Keratinocyte (primary cell): ENCODE data around the gene YWHAB. TPM values are rescaled to one million over a fixed set of nuclear protein-coding genes. Genes with fewer than 3 reads are reported as not detected.

Source experiments
- DNase-seq: peaks from one replicate; pipeline ENCODE4 v3.0.0-alpha.2; 2011; ENCODE audit warnings: low read depth, missing footprints, low spot score
- FAIRE-seq: peaks from 2 replicates; lab custom pipeline; 2011; peaks lifted over from hg19 to GRCh38; lab: Jason Lieb, UNC
- H2AFZ ChIP-seq: 2 replicates; pipeline ENCODE4 v1.6.0; 2012; ENCODE audit warnings: low read length, control low read depth, inconsistent platforms; ENCODE audit not compliant: control insufficient read depth
- H3K27ac ChIP-seq: 2 replicates; pipeline ENCODE4 v1.5.1; 2011; ENCODE audit warnings: low read length; ENCODE audit not compliant: control insufficient read depth, insufficient read depth
- H3K27me3 ChIP-seq: 3 replicates; pipeline ENCODE4 v1.6.0; 2011; ENCODE audit warnings: low read length; ENCODE audit not compliant: control insufficient read depth, insufficient read depth; ENCODE audit errors: extremely low read depth
- H3K36me3 ChIP-seq, 2 experiments: 2 replicates in 1 of 2; 3 replicates in 1 of 2; pipeline ENCODE4 v1.5.1; 2011; ENCODE audit warnings: low read length in 2 of 2, mild to moderate bottlenecking in 1 of 2; ENCODE audit not compliant: control insufficient read depth in 2 of 2, insufficient read depth in 2 of 2; ENCODE audit errors: extremely low read depth in 1 of 2
- H3K4me1 ChIP-seq: 3 replicates; pipeline ENCODE4 v1.5.1; 2011; ENCODE audit warnings: low read length; ENCODE audit not compliant: control insufficient read depth, insufficient read depth; ENCODE audit errors: extremely low read depth
- H3K4me2 ChIP-seq: 3 replicates; pipeline ENCODE4 v1.6.0; 2011; ENCODE audit warnings: low read depth, low read length; ENCODE audit not compliant: control insufficient read depth, insufficient read depth; ENCODE audit errors: extremely low read depth
- H3K4me3 ChIP-seq, 3 experiments: fragments of 200-600 bp in 1 of 3; sonication (generic) in 1 of 3; 2 replicates in 2 of 3; 3 replicates in 1 of 3; pipeline ENCODE4 v1.5.1; 2011 to 2016; ENCODE audit warnings: low read length in 3 of 3, mild to moderate bottlenecking in 3 of 3, control low read depth in 2 of 3, inconsistent platforms in 1 of 3, low read depth in 1 of 3, mixed read lengths in 1 of 3, mixed run types in 1 of 3, moderate library complexity in 1 of 3; ENCODE audit not compliant: control insufficient read depth in 2 of 3, insufficient read depth in 2 of 3; ENCODE audit errors: extremely low read depth in 1 of 3
- H3K79me2 ChIP-seq: 2 replicates; pipeline ENCODE4 v1.6.0; 2012; ENCODE audit warnings: low read length; ENCODE audit not compliant: control insufficient read depth, insufficient read depth
- H3K9ac ChIP-seq: 3 replicates; pipeline ENCODE4 v1.6.0; 2011; ENCODE audit warnings: low read length; ENCODE audit not compliant: control insufficient read depth, insufficient read depth; ENCODE audit errors: extremely low read depth
- H3K9me1 ChIP-seq: 3 replicates; pipeline ENCODE4 v1.6.0; 2011; ENCODE audit warnings: low read length; ENCODE audit not compliant: control insufficient read depth, insufficient read depth; ENCODE audit errors: extremely low read depth
- H3K9me3 ChIP-seq: 2 replicates; pipeline ENCODE4 v1.5.1; 2012; ENCODE audit warnings: low read depth, low read length; ENCODE audit not compliant: control insufficient read depth
- H4K20me1 ChIP-seq: 3 replicates; pipeline ENCODE4 v1.6.0; 2011; ENCODE audit warnings: low read length; ENCODE audit not compliant: control insufficient read depth, insufficient read depth; ENCODE audit errors: extremely low read depth
- EZH2 ChIP-seq: IDR thresholded peaks from one replicate; pipeline ENCODE4 v1.6.1; 2012; ENCODE audit warnings: inconsistent platforms, mild to moderate bottlenecking, low read length, moderate library complexity
- dilution Hi-C: fragments of 300-500 bp; cut with MboI; formaldehyde crosslinking; loops from one replicate; pipeline ENCODE4 v1.7.0; 2020; ENCODE audit warnings: low sequenced_read_pairs; ENCODE audit not compliant: extremely low pct_ligation_motif_present
- polyA plus RNA-seq, 5 experiments: library from polyadenylated mRNA; depleted of rRNA in 3 of 5; stranded (reverse) in 3 of 5; stranded (forward) in 1 of 5; unstranded in 1 of 5; fragments of >200 nt; gene quantifications; 1 replicate in 1 of 5; 2 replicates in 3 of 5; 3 replicates in 1 of 5; pipeline versions ENCODE4 v1.2.1 to v1.2.3, GENCODE V29; 2011 to 2012; ENCODE audit warnings: missing spikeins in 2 of 5, low read depth in 1 of 5, low replicate concordance in 1 of 5
- TF ChIP-seq, protein P1 (sequence below), 3 experiments: IDR thresholded peaks in 1 of 3; conservative IDR thresholded peaks in 1 of 3; optimal IDR thresholded peaks in 1 of 3; 2 replicates in 2 of 3; 3 replicates in 1 of 3; pipeline versions ENCODE3 to v1.5.1; 2011; ENCODE audit warnings: low read length in 3 of 3, mild to moderate bottlenecking in 3 of 3, moderate library complexity in 2 of 3, control low read depth in 1 of 3, inconsistent platforms in 1 of 3; ENCODE audit not compliant: insufficient read depth in 2 of 3; ENCODE audit errors: extremely low read depth in 1 of 3

The YWHAB gene
- polyA plus RNA-seq, 1 donor (not counting 4 experiments of a cell fraction or from before 2014, with no cell fraction given) = 214 TPM

DNA sequence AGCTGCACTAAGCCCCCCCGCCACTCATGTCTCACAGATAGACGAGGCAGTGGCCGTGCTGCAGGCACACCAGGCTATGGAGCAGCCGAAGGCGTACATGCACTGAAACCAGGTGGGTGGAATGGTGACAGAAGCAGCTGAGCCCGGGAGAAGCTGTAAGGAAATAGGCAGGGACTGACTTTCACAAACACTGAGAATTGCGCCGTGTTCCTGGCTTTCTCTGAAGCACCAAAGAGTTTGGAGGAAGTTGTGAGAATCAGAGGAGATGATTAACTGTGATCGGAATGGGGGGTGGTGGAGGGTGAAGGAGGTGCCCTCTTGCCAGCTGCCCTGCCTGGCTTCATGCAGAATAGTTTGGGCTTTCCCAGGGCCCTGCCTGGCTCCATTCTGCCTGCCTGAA, 53.1 kb downstream of the YWHAB start:
- dilution Hi-C loops = no loop called here
- Histone ChIP-seq H3K9ac (no peak overlapping the region), H3K36me3 (peaks cover 29 to 38% of the 10 kb centered on the region in 2 experiments), H3K4me2 (no peak overlapping the region), H3K9me3 (no peaks in the 10 kb centered on the region), H3K4me3 (no peak overlapping the region), H2AFZ (no peak overlapping the region), H3K9me1 (peaks cover 2% of the 10 kb centered on the region), H3K79me2 (no peaks in the 10 kb centered on the region), H3K27ac (no peak overlapping the region), H3K4me1 (no peaks in the 10 kb centered on the region), H3K27me3 (no peaks in the 10 kb centered on the region), H4K20me1 (no peaks in the 10 kb centered on the region)
- no peak for TF ChIP-seq EZH2
- TF ChIP-seq, protein P1, sequence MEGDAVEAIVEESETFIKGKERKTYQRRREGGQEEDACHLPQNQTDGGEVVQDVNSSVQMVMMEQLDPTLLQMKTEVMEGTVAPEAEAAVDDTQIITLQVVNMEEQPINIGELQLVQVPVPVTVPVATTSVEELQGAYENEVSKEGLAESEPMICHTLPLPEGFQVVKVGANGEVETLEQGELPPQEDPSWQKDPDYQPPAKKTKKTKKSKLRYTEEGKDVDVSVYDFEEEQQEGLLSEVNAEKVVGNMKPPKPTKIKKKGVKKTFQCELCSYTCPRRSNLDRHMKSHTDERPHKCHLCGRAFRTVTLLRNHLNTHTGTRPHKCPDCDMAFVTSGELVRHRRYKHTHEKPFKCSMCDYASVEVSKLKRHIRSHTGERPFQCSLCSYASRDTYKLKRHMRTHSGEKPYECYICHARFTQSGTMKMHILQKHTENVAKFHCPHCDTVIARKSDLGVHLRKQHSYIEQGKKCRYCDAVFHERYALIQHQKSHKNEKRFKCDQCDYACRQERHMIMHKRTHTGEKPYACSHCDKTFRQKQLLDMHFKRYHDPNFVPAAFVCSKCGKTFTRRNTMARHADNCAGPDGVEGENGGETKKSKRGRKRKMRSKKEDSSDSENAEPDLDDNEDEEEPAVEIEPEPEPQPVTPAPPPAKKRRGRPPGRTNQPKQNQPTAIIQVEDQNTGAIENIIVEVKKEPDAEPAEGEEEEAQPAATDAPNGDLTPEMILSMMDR (optimal IDR thresholded peaks at IDR 0.05 in 1 of 3, IDR thresholded peaks at IDR 0.05 in 1 of 3, conservative IDR thresholded peaks at IDR 0.05 in 1 of 3; ENCODE audit: extremely low read depth in 1 of 3, insufficient read depth in 2 of 3, low read length in 3 of 3) = no peak
- FAIRE-seq (no peak), DNase-seq (no peak)

- DNase-seq (no peak), FAIRE-seq (no peak)
- Histone ChIP-seq H3K27ac (no peak overlapping the region), H3K9ac (no peak overlapping the region), H3K9me3 (no peaks in the 10 kb centered on the region), H3K4me2 (no peak overlapping the region), H3K36me3 (peaks cover 29 to 44% of the 10 kb centered on the region in 2 experiments), H4K20me1 (no peaks in the 10 kb centered on the region), H3K27me3 (no peaks in the 10 kb centered on the region), H3K79me2 (no peaks in the 10 kb centered on the region), H3K9me1 (peaks cover 2% of the 10 kb centered on the region), H3K4me1 (no peaks in the 10 kb centered on the region), H2AFZ (no peak overlapping the region), H3K4me3 (no peak overlapping the region)
- dilution Hi-C loops = no loop called here
- TF ChIP-seq EZH2 = no peak
- TF ChIP-seq, protein P1 (optimal IDR thresholded peaks at IDR 0.05 in 1 of 3, IDR thresholded peaks at IDR 0.05 in 1 of 3, conservative IDR thresholded peaks at IDR 0.05 in 1 of 3; ENCODE audit: extremely low read depth in 1 of 3, insufficient read depth in 2 of 3, low read length in 3 of 3) = no peak
Observed at GRCh38 chr20:44941120-44941691, 55.7 kb downstream of the YWHAB start.
